H1 (cell line): ENCODE data around the gene PALM2AKAP2. TPM values are rescaled to one million over a fixed set of nuclear protein-coding genes. Genes with fewer than 3 reads are reported as not detected.

Experiments
- CTCF ChIA-PET: fragments of 300-600 bp; sonication (Branson Sonifier 250); formaldehyde crosslinking; loops from one replicate; lab custom pipeline; 2021; ENCODE audit not compliant: partially characterized antibody; lab: Charles Lee
- POLR2A ChIA-PET: fragments of 300-600 bp; sonication (Branson Sonifier 250); formaldehyde crosslinking; loops from one replicate; lab custom pipeline; 2021; ENCODE audit warnings: inconsistent platforms; ENCODE audit not compliant: partially characterized antibody; lab: Charles Lee
- DNase-seq, 2 experiments: peaks; one replicate each; pipeline versions ENCODE4 v3.0.0 to v3.0.0-alpha.2; 2010 to 2022; ENCODE audit warnings: low spot score in 2 of 2, low read depth in 1 of 2, mixed read lengths in 1 of 2
- FAIRE-seq: peaks from 2 replicates; lab custom pipeline; 2011; peaks lifted over from hg19 to GRCh38; lab: Jason Lieb, UNC
- H2AFZ ChIP-seq: 2 replicates; pipeline ENCODE4 v1.8.1; 2012; ENCODE audit warnings: low read length, inconsistent platforms
- H2AK5ac ChIP-seq: 2 replicates; pipeline ENCODE4 v1.6.1; 2013; ENCODE audit warnings: low read depth, low read length
- H2BK120ac ChIP-seq: replicated peaks from 2 replicates; pipeline ENCODE3; 2013; ENCODE audit warnings: low read depth, low read length, inconsistent platforms
- H2BK12ac ChIP-seq: 2 replicates; pipeline ENCODE4 v1.6.1; 2013; ENCODE audit warnings: low read depth, low read length
- H2BK15ac ChIP-seq: 2 replicates; pipeline ENCODE4 v1.6.1; 2013; ENCODE audit warnings: low read length
- H2BK20ac ChIP-seq: 2 replicates; pipeline ENCODE4 v1.6.1; 2013; ENCODE audit warnings: low read length
- H2BK5ac ChIP-seq: 2 replicates; pipeline ENCODE4 v1.6.1; 2013; ENCODE audit warnings: low read depth, low read length
- H3K14ac ChIP-seq: 2 replicates; pipeline ENCODE4 v1.6.1; 2013; ENCODE audit warnings: inconsistent platforms; ENCODE audit not compliant: insufficient read length
- H3K18ac ChIP-seq: 2 replicates; pipeline ENCODE4 v1.6.1; 2013; ENCODE audit warnings: low read length; ENCODE audit errors: extremely low read depth
- H3K23ac ChIP-seq: 2 replicates; pipeline ENCODE4 v1.6.1; 2013; ENCODE audit warnings: inconsistent platforms; ENCODE audit not compliant: insufficient read length
- H3K23me2 ChIP-seq: 2 replicates; pipeline ENCODE4 v1.6.1; 2013; ENCODE audit warnings: low read depth, low read length
- H3K27ac ChIP-seq: 2 replicates; pipeline ENCODE4 v1.6.1; 2011; ENCODE audit warnings: low read depth, low read length, inconsistent platforms
- H3K27me3 ChIP-seq, 4 experiments: replicated peaks in 1 of 4; 1 replicate in 1 of 4; 2 replicates in 3 of 4; pipeline versions ENCODE4 v1.6.1 to v1.8.1; 2011 to 2013; ENCODE audit warnings: low read length in 3 of 4, mild to moderate bottlenecking in 3 of 4, inconsistent platforms in 2 of 4, mixed read lengths in 2 of 4, moderate library complexity in 1 of 4; ENCODE audit not compliant: control insufficient read depth in 3 of 4, insufficient read depth in 3 of 4; ENCODE audit errors: extremely low read depth in 1 of 4
- H3K36me3 ChIP-seq, 4 experiments: 2 replicates each; pipeline versions ENCODE4 v1.6.1 to v1.8.1; 2011 to 2013; ENCODE audit warnings: mild to moderate bottlenecking in 4 of 4, low read length in 3 of 4, moderate library complexity in 2 of 4, control low read depth in 1 of 4, inconsistent platforms in 1 of 4; ENCODE audit not compliant: insufficient read depth in 4 of 4, control insufficient read depth in 2 of 4
- H3K4ac ChIP-seq: replicated peaks from 2 replicates; pipeline ENCODE3; 2013; ENCODE audit warnings: low read length, low read depth, mixed read lengths, inconsistent platforms; ENCODE audit not compliant: insufficient read length
- H3K4me1 ChIP-seq, 4 experiments: replicated peaks in 1 of 4; 1 replicate in 1 of 4; 2 replicates in 3 of 4; pipeline versions ENCODE4 v1.6.1 to v1.8.1; 2011 to 2013; ENCODE audit warnings: low read length in 3 of 4, inconsistent platforms in 2 of 4, mixed read lengths in 1 of 4; ENCODE audit not compliant: insufficient read depth in 4 of 4, control insufficient read depth in 3 of 4
- H3K4me2 ChIP-seq, 2 experiments: 2 replicates each; pipeline versions ENCODE4 v1.6.1 to v1.8.1; 2011 to 2013; ENCODE audit warnings: low read depth in 2 of 2, low read length in 2 of 2, control low read depth in 1 of 2, inconsistent platforms in 1 of 2, mild to moderate bottlenecking in 1 of 2; ENCODE audit not compliant: insufficient read depth in 1 of 2
- H3K4me3 ChIP-seq, 4 experiments: fragments of 200-600, 300-600 bp in 1 of 4; sonication (generic), shearing (Covaris generic), sonication (Bioruptor Twin) in 1 of 4; 2 replicates each; pipeline versions ENCODE4 v1.5.1 to v1.8.1; 2011 to 2016; ENCODE audit warnings: low read length in 4 of 4, low read depth in 3 of 4, control low read depth in 2 of 4, inconsistent platforms in 2 of 4, mild to moderate bottlenecking in 2 of 4, mixed read lengths in 1 of 4, moderate library complexity in 1 of 4; ENCODE audit not compliant: insufficient read depth in 2 of 4; ENCODE audit errors: extremely low read depth in 1 of 4
- H3K56ac ChIP-seq: replicated peaks from 2 replicates; pipeline ENCODE3; 2013; ENCODE audit warnings: low read depth, mild to moderate bottlenecking, mixed read lengths, low read length, inconsistent platforms; ENCODE audit not compliant: insufficient read length
- H3K79me1 ChIP-seq: 2 replicates; pipeline ENCODE4 v1.6.1; 2013; ENCODE audit warnings: low read depth, low read length, control low read depth
- H3K79me2 ChIP-seq, 2 experiments: 2 replicates each; pipeline versions ENCODE4 v1.6.1 to v1.8.1; 2012 to 2013; ENCODE audit warnings: low read length in 2 of 2, mild to moderate bottlenecking in 2 of 2, inconsistent platforms in 1 of 2; ENCODE audit not compliant: insufficient read depth in 2 of 2, control insufficient read depth in 1 of 2
- H3K9ac ChIP-seq, 4 experiments: replicated peaks in 1 of 4; 1 replicate in 1 of 4; 2 replicates in 3 of 4; pipeline versions ENCODE4 v1.6.1 to v1.8.1; 2011 to 2013; ENCODE audit warnings: low read depth in 3 of 4, low read length in 3 of 4, control low read depth in 2 of 4, mild to moderate bottlenecking in 2 of 4, moderate library complexity in 2 of 4, inconsistent platforms in 1 of 4; ENCODE audit errors: extremely low read depth in 1 of 4
- H3K9me3 ChIP-seq, 2 experiments: 2 replicates each; pipeline versions ENCODE4 v1.6.1 to v1.8.1; 2012 to 2013; ENCODE audit warnings: mild to moderate bottlenecking in 2 of 2, moderate library complexity in 2 of 2, control low read depth in 1 of 2, inconsistent platforms in 1 of 2, low read depth in 1 of 2, low read length in 1 of 2, mixed read lengths in 1 of 2; ENCODE audit not compliant: insufficient read depth in 2 of 2
- H4K20me1 ChIP-seq, 2 experiments: replicated peaks in 1 of 2; 2 replicates each; pipeline versions ENCODE3 to v1.8.1; 2011 to 2013; ENCODE audit warnings: inconsistent platforms in 2 of 2, low read length in 2 of 2, mild to moderate bottlenecking in 1 of 2; ENCODE audit not compliant: insufficient read depth in 2 of 2, control insufficient read depth in 1 of 2
- H4K5ac ChIP-seq: 2 replicates; pipeline ENCODE4 v1.6.1; 2013; ENCODE audit warnings: low read length, low read depth, mixed read lengths, inconsistent platforms; ENCODE audit not compliant: insufficient read length
- H4K8ac ChIP-seq: 2 replicates; pipeline ENCODE4 v1.8.0; 2013; ENCODE audit warnings: mild to moderate bottlenecking, moderate library complexity, low read length, inconsistent platforms; ENCODE audit not compliant: insufficient read depth; ENCODE audit errors: extremely low read depth
- H4K91ac ChIP-seq: replicated peaks from 2 replicates; pipeline ENCODE3; 2013; ENCODE audit warnings: low read length, mixed read lengths, inconsistent platforms; ENCODE audit not compliant: insufficient read length
- CBX8 ChIP-seq: fragments of 300-800, 300-1000 bp; sonication (generic); IDR thresholded peaks from 2 replicates; pipeline ENCODE4 v1.7.1; 2016; ENCODE audit warnings: low read depth, low read length, borderline replicate concordance
- CHD2 ChIP-seq: IDR thresholded peaks from 2 replicates; pipeline ENCODE4 v1.6.1; 2012; ENCODE audit warnings: low read length, improper control_type of control experiment
- CREB1 ChIP-seq: IDR thresholded peaks from 2 replicates; pipeline ENCODE4 v1.6.1; 2012; ENCODE audit warnings: inconsistent platforms
- GTF2F1 ChIP-seq: IDR thresholded peaks from 2 replicates; pipeline ENCODE4 v1.6.1; 2012; ENCODE audit warnings: low read depth, low read length, improper control_type of control experiment, borderline replicate concordance
- RXRA ChIP-seq: IDR thresholded peaks from 2 replicates; pipeline ENCODE4 v1.6.1; 2011; ENCODE audit warnings: low read depth, mild to moderate bottlenecking, low read length, moderate library complexity; ENCODE audit not compliant: insufficient read depth
- SIX5 ChIP-seq: IDR thresholded peaks from 2 replicates; pipeline ENCODE4 v1.6.1; 2011; ENCODE audit warnings: mild to moderate bottlenecking, low read depth, low read length
- WGBS, 2 experiments: shearing (Covaris generic) in 1 of 2; methylation state at CpG; one replicate each; pipeline versions ENCODE4 v1.1.6 to v1.1.7; 2013 to 2015; ENCODE audit warnings: low lambda C conversion rate in 2 of 2, mixed read lengths in 2 of 2, inconsistent platforms in 1 of 2, low coverage in 1 of 2, missing lambda C conversion rate in 1 of 2; ENCODE audit not compliant: insufficient replicate concordance in 2 of 2, insufficient coverage in 1 of 2, insufficient read length in 1 of 2; ENCODE audit errors: extremely low coverage in 1 of 2, missing lambda C conversion rate in 1 of 2; 5-methylcytosine and 5-hydroxymethylcytosine counted together
- polyA plus RNA-seq, 7 experiments: library from polyadenylated mRNA; depleted of rRNA in 3 of 7; stranded (reverse) in 5 of 7; unstranded in 2 of 7; fragments of >200 nt in 5 of 7; fragments of 200-250 nt in 2 of 7; gene quantifications; 1 replicate in 5 of 7; 2 replicates in 1 of 7; 4 replicates in 1 of 7; pipeline versions ENCODE4 v1.2.1 to v1.2.3, GENCODE V29; 2011 to 2013; ENCODE audit warnings: missing spikeins in 2 of 7, mixed read lengths in 2 of 7
- total RNA-seq: library from RNA; stranded (reverse); fragmentation: NEBNext Ultra II Directional; extraction: Animal tissue kit (Norgen Biotek cat#: 25700); gene quantifications from 2 replicates; pipeline ENCODE4 v1.2.1, GENCODE V29; 2021

Gene PALM2AKAP2
- total and polyA plus RNA-seq, 2 of the 8 experiments (the other 6 are each of a cell fraction or from before 2014, with no cell fraction given): 0.38 to 20.5 TPM

GRCh38 chr9:109813829-109814228, 33.8 kb downstream of the PALM2AKAP2 start:
- TF ChIP-seq CHD2 (no peak), GTF2F1 (no peak), CREB1 (no peak), RXRA (no peak), CBX8 (no peak), SIX5 (no peak)
- Histone ChIP-seq H2BK20ac (no peak overlapping the region), H3K18ac (no peak overlapping the region), H3K4me1 (peaks cover 0 to 5% (median 0%) of the 10 kb centered on the region in 4 experiments; a peak in 1 of 7 replicates), H3K27ac (no peak overlapping the region), H2BK120ac (no peak overlapping the region), H3K79me2 (no peaks in the 10 kb centered on the region), H2BK12ac (no peak overlapping the region), H3K4me3 (no peak overlapping the region), H3K4ac (no peak overlapping the region), H4K8ac (no peak overlapping the region), H3K36me3 (no peaks in the 10 kb centered on the region), H2BK5ac (no peak overlapping the region), H3K23ac (no peak overlapping the region), H3K9me3 (no peaks in the 10 kb centered on the region), H3K56ac (no peak overlapping the region), H3K79me1 (no peaks in the 10 kb centered on the region), H3K4me2 (no peak overlapping the region), H4K20me1 (peaks cover 0 to 2% of the 10 kb centered on the region in 2 experiments), H3K27me3 (no peaks in the 10 kb centered on the region), H2AFZ (no peak overlapping the region), H4K91ac (no peak overlapping the region), H2AK5ac (no peak overlapping the region), H3K23me2 (0 out of 2 replicates have a peak, but pooled peaks cover 2% of the 10 kb centered on the region), H2BK15ac (no peak overlapping the region), H4K5ac (no peak overlapping the region), H3K9ac (no peak overlapping the region), H3K14ac (no peak overlapping the region)
- ChIA-PET POLR2A (no interaction called here), CTCF (no interaction called here)
- 85% methylated on average over 6 of the region's 6 CpGs; no CpG with 5 or more reads in 1 of the 2 experiments for WGBS, 2 experiments
- FAIRE-seq: no peak
- DNase-seq: no peak
